ENCODE measurements around the gene KLHL18.
"Not testable (repeated sequence)": the region's sequence is repeated elsewhere in the genome, so short reads cannot be mapped to it uniquely, and the experiment has no call there.

Gene KLHL18

GRCh38 chr3:47273564-47273963, 9.2 kb upstream of the KLHL18 start:
- in situ Hi-C loops (cut with HindIII; ENCODE audit: low sequenced_read_pairs), result no loop called here

- in situ Hi-C loops (cut with HindIII; ENCODE audit: low sequenced_read_pairs), result no loop called here
Measured at GRCh38 chr3:47274652-47275051, 8.1 kb upstream of the KLHL18 start.

DNA sequence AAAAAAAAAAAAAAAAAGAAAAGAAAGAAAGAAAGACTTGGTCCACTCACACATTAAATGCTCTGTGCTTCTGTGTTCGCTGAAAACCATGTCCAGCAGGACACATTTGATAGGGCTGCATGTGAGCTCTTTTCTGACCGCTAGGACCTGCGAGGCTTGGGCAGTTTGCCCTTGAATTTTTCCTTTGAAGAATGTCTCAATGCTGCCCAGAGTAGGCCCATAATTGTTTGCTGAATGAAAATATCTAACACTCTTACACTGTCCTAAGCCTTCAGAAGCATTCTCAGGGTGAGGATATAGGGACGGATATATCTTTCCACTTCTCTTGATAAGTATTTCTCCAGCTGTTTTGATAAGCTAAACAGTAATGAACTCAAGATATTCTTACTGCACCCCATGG, 6.2 kb upstream of the KLHL18 start:
- in situ Hi-C loops (cut with HindIII; ENCODE audit: low sequenced_read_pairs), result no loop called here

GRCh38 chr3:47280519-47280918, 2.2 kb upstream of the KLHL18 start:
- in situ Hi-C loops (cut with HindIII; ENCODE audit: low sequenced_read_pairs), result no loop called here

- in situ Hi-C loops (cut with HindIII; ENCODE audit: low sequenced_read_pairs), result no loop called here
Measured at GRCh38 chr3:47283193-47283537, 421 bp downstream of the KLHL18 start.

- in situ Hi-C loops (cut with HindIII; ENCODE audit: low sequenced_read_pairs), result no loop called here
Measured at GRCh38 chr3:47283591-47284364, 1.0 kb downstream of the KLHL18 start.

- in situ Hi-C loops (cut with HindIII; ENCODE audit: low sequenced_read_pairs), result no loop called here
Measured at GRCh38 chr3:47288966-47289910, 6.5 kb downstream of the KLHL18 start.

DNA sequence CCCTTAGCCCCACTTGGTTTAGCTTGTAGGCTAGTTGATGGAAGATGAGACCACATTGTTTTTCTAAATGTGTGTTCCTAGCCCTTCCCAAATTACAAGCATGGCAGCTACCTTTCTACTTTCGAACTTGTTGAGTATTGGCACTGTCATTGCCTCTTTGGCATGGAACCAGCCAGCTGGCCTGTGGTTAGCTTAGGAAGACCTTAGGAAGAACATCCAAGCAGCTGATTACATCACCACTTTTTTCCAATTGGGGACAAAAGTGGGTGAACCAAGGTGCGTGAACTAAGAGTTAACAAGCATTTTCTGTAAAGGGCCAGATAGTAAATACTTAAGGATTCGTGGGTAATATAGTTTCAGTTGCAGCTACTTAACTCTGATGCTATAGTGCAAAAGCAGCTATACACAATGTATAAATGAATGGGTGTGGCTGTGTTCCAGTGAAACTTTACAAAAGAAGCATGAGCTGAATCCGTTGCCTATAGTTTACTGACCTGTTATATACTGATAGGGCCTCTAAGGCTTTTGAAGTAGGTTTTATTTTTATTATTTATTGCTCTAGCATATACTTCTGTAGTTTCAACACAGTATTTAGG, 8.5 kb downstream of the KLHL18 start:
- in situ Hi-C loops (cut with HindIII; ENCODE audit: low sequenced_read_pairs), result no loop called here

- in situ Hi-C loops (cut with HindIII; ENCODE audit: low sequenced_read_pairs), result not testable (repeated sequence)
Measured at GRCh38 chr3:47291754-47292420, 9.1 kb downstream of the KLHL18 start.

- in situ Hi-C loops (cut with HindIII; ENCODE audit: low sequenced_read_pairs), result no loop called here
Measured at GRCh38 chr3:47293822-47294221, 11.1 kb downstream of the KLHL18 start.

- in situ Hi-C loops (cut with HindIII; ENCODE audit: low sequenced_read_pairs), result no loop called here
Measured at GRCh38 chr3:47294392-47294791, 11.6 kb downstream of the KLHL18 start.

DNA sequence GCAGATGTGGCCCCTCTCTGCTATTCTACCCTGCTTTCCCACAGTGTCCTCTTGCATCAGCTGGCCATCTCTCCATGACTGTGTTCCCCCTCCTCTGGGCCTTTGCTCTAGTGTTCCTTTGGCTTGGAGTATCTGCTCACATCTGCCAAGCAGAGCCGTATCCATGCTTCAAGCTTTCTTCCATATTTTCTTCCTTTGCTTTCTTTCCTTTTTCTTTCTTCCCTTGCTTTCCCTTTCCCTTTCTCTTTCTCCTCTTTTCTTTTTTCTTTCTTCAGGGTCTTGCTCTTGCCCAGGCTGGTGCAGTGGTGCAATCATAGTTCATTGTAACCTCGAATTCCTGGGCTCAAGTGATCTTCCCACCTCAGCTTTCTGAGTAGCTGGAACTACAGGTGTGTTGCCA, 12.6 kb downstream of the KLHL18 start:
- in situ Hi-C loops (cut with HindIII; ENCODE audit: low sequenced_read_pairs), result no loop called here

DNA sequence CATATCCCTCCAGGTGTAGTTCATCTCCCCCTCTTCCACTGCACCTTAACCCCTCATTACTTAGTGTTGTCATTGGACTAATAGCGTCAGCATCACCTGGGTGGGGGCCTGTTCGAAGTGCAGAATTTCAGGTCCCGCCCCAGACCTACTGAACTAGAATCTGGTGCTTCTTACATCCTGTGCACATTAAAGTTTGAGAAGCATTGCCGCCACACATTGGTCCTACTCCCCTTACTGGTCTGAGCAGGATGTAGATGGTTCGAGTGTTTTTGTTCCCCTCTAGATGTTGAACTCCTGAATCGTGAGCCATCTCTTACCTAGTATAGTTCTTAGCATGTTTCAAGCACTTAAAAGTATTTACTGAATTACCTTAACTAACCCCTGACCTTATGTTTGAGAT, 13.2 kb downstream of the KLHL18 start:
- in situ Hi-C loops (cut with HindIII; ENCODE audit: low sequenced_read_pairs), result no loop called here

DNA sequence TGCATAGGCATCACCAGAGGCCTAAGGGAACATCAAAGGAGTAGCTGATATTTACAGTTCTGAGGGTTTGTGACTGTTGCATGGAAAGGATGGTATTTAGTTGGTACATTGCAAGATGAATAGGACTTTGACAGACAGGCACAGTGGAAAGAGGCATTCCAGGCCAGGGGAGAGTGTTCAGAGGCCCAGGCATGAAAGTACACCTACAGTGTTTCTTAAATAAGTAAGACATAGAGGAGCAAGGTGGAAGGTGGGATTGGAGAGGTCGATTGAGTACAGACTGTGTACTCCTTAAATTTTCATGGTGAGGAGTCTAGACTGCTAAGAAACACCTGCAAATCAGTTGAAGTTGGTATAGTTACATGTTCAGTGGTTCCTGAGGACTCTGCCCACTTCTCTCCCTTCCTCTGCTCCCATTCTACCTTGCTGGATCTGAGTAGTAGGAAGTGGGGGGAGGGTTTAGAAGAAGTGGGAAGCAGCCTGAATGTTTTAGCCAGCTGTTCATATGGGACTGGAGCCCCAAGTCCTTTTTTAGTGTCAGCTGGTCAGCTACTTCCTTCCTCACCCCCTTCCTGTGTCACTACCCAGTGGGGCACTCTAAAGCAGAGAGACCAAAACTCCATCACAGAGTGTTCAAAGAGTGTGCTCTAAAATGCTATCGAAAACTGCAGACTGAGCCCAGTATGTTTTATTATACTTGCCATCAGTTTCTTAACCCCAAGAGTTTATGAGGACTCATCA, 14.0 kb downstream of the KLHL18 start:
- in situ Hi-C loops (cut with HindIII; ENCODE audit: low sequenced_read_pairs), result no loop called here

- in situ Hi-C loops (cut with HindIII; ENCODE audit: low sequenced_read_pairs), result no loop called here
Measured at GRCh38 chr3:47298439-47298838, 15.7 kb downstream of the KLHL18 start.

DNA sequence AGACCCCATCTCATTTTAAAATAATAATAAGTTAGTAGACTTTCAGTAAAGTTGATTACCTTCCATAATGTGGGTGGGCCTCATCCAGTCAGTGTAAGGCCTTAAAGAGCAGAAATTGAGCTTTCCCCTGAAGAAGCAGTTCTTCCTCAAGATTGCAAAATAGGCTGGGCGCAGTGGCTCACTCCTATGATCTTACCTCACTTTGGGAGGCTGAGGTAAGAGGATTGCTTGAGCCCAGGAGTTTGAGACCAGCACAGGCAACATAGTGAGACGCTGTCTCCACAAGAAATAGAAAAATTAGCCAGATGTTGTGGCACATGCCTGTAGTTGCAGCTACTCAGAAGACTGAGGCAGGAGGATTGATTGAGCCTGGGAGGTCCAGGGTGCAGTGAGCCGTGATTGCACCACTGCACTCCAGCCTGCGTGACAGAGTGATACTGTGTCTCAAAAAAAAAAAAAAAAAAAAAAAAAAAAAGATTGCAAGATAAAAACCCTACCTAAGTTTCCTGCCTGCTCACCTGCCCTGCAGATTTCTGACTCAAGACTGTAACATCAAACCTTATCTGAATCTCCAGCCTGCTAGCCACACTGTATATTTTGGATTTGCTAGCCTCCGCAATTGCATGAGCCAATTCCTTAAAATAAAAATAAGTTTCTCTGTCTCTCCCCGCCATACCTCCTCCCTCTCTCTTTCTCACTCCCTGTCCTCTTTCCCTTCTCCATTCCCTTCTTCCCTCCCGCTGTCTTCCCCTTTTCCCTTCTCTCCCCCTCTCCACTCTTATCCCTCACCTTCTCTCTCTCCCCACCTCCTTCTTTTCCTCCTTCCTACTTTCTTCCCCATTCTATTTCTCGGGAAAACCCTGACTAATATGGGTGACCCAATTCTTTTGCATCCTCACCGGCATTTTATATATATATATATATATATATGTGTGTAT, 16.9 kb downstream of the KLHL18 start:
- in situ Hi-C loops (cut with HindIII; ENCODE audit: low sequenced_read_pairs), result no loop called here

GRCh38 chr3:47301456-47301855, 18.7 kb downstream of the KLHL18 start:
- in situ Hi-C loops (cut with HindIII; ENCODE audit: low sequenced_read_pairs), result no loop called here

- in situ Hi-C loops (cut with HindIII; ENCODE audit: low sequenced_read_pairs), result no loop called here
Measured at GRCh38 chr3:47306022-47306421, 23.3 kb downstream of the KLHL18 start.

GRCh38 chr3:47309231-47309630, 26.5 kb downstream of the KLHL18 start:
- in situ Hi-C loops (cut with HindIII; ENCODE audit: low sequenced_read_pairs), result not testable (repeated sequence)
